Hematopoietic multipotent progenitor cell (in vitro differentiated cells): ENCODE data around the gene CX3CR1. TPM values are rescaled to one million over a fixed set of nuclear protein-coding genes. Genes with fewer than 3 reads are reported as not detected.
A peak's percentile ranks its signal among the peaks of the same experiment; 100 is the strongest.

Experiments
- DNase-seq, 3 donors: peaks; one replicate each; pipeline ENCODE4 v3.0.0-alpha.2; 2011 to 2015; ENCODE audit warnings: low read depth in 2 of 3, low spot score in 2 of 3
- total RNA-seq: library from RNA; depleted of rRNA; stranded (reverse); fragments of >200 nt; gene quantifications from one replicate; pipeline ENCODE4 v1.2.3, GENCODE V29; 2012

Gene CX3CR1
- total RNA-seq, 1 donor = 0.54 TPM

DNA sequence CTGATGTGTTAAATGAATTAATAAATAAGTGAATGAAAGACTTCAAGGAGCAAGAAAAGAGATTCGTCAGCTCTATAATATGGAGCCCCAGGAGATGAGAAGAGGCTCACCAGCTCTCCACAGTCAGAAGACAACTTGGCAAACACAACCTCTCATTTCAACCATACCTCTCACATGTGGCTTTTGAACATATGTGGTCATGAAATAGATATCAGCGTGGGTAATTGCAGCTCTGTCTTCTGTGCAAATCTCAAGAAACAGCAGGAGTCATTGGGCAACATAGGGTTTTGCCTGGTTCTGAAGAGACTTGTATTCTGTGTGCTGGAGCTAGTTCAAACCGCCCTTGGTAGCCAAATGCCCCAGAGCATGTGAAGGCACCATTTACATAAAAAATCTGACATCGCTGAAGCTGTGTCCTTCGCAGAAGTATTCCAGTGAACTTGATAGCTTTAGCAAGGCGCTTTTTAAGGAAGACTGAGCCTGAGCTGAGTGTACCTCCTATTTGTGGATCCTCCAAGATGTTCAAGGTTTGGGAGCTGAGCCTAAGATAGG is 8.4 kb downstream of the CX3CR1 start:
- DNase-seq = no peak

DNA sequence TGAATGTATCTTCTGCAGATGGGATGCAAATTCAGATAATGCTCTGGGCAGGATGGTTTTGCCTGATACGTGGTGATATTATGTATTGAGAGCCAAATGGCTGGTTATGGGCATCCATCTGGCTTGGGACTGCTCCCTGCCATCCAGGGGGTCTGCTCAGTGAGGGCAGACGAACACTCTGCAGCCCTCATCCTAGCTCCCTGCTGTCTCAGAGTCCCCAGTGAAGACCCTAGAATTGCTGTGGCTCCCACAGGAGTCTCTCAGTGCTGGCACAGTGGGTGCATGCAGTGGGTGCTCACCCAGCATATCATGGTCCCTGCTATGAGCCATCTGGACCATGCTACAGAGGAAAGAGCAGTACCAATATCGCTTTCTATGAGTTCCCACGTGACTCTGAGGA is 10.3 kb downstream of the CX3CR1 start:
- DNase-seq = no peak

DNA sequence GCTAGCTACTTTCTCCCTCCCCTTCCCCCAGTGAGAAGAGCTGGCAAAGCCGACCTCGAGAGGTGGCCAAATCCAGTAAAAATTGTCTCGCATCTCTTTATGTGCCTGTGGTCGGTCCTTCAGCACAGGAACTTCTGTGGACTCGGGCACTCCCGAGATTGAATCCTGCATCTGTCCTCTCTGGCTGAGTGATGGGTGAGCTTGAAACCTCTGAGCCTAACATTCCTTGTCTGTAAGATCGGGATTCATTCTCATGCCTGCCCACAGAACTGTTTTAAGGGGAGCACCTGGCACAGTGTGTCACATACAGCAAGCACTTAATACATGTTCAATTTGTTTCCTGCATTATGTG is 11.3 kb downstream of the CX3CR1 start:
- DNase-seq = no peak

DNA sequence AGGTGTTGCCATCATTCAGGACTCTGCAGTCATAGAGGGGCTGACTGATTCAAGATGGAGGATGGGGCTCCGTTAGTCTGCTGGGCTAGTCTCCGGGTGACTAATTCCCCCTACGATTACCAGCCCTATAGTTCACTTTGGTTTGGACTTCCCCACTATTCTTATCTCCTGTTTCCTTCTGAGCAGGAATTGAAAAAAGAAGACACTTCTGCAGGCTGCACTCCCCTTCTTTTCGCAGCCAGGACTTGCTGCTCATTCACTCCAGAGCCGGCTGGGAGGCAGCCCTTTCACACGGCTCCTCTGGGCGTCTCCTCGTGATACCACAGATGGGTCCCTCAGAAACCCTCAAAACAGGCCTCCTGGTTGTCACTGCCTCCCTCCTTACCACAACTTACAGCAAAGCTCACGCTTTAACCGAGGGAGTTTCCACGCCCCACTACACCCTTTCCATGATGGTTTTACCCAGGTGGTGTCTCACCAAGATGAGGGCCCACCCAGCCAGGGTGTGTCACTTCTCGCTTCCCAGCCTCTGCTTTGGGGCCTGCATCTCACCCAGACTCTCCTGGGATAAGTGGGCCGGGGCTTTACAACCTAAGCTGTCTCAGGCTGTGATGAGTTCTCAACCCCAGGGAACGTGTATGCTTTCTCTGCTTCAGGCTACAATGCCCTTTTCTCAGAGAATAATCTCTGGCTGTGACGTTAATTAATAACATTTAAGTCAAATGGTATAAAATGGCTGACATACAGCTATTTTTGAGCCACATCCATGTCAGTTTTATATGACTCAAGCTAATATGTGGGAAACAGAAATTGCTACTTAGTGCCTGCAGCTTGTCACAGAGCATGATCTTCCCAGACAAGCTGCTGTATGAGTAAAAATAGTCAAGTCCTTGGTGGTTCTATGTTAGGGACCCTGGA is 11.9 kb downstream of the CX3CR1 start:
- DNase-seq = peak in 1 of 3 donors; percentile 22

DNA sequence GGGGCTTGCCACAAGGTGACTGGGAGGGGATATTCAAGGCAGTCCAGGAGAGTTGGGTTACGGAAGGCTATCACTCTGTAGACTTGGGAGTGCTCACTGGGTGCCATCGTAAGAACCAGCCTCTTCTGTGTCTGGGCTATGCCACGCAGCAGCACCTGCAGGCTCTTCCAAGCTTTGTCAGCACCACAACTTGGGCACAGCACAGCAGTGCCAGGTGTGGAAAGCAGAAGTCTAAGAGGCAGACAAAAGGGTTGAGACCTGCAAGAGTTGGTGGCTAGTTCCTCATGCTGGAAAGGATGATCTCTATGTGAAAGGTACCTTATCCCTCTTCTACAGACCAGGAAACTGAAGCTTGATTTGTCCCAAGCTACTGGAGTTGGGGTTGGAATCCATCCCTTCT is 15.8 kb downstream of the CX3CR1 start:
- peak in 1 of 3 donors; percentile 52 for DNase-seq

DNA sequence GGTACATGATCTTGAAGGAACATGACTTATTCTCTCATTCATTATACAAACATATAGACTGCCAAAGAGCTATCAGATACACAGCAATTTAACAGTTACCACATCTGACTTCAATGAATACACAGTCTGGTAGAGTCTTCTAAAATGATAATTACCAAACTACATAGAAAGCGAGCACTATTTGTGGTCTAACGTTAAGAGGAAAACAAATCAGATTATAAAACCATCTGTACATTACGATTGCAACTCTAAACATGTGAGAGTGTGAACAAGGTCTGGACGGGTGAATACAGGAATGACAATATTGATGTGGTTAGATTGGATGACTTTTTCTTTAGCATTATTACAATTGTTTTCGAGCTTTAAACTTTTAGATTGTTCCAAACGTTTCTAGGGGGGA is 16.3 kb downstream of the CX3CR1 start:
- DNase-seq = no peak

DNA sequence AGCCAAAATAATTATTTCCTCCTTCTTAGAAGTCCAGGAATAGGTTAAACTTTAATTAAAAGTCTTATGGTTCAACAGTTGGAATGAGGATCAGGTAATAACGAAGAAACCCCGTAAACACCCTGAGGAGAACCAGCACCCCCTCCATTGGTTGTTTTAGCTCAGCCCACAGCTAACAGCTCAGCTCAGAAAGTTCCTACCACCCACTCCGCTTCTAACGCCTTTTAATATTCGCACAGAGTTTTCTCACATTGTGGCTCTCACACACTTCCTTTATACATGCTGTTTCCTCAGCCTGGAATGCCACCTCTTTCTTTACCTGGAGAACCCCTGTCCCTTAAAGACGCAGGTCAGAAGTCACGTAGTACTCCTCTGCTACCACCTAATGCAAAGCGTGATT is 17.0 kb downstream of the CX3CR1 start:
- DNase-seq = no peak

DNA sequence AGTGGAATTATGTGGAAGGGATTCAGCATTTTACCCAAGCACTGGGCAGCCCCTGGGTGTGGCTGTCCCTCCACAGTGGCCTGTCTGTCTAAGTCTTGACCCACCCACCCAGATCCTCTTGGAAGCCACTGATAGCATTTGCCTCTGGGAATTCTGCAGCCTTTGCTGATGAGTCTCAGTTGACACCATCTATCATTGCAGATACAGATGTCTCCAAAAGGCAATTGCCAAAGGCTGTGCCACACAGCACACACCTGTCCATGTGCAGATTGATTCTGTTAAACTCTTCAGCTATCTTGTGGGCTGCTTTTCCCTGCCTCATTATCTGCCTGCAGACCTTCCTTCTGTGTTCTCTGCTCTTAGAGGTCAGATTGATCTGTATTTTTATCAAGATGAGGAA is 18.1 kb downstream of the CX3CR1 start:
- DNase-seq = no peak

DNA sequence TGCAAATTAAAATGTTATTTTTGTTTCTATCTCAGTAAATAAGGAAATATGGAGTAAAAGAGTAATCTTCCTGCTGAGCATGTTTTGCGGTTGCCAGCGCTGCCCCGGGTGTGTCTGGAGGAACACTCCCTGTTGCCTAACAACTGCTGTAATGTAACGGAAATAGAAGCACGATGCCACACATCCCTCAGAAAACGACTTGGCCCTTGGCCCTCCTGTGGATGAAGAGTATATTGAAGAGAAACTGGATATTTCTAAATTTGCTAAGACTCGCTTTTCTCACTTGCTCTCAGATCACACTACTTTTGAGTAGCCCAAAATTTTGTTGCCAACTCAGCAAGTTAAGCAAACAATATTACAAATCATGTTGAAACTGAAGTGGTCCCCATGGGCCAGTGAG is 18.9 kb downstream of the CX3CR1 start:
- DNase-seq = peak; percentile 13 to 96 (median 94)

DNA sequence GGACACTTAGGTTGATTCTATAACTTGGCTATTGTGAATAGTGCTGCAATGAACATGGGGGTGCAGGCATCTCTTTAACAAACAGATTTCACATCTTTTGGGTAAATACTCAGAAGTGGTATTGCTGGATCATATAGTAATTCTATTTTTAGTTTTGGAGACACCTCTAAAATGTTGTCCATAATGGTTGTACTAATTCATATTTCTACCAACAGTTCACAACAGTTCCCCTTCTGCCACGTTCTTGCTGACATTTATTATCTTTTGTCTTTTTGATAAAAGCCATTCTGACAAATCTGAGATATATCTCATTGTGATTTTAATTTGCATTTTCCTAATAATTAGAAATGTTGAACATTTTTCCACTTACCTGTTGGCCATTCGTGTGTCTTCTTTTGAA is 19.5 kb downstream of the CX3CR1 start:
- no peak for DNase-seq

DNA sequence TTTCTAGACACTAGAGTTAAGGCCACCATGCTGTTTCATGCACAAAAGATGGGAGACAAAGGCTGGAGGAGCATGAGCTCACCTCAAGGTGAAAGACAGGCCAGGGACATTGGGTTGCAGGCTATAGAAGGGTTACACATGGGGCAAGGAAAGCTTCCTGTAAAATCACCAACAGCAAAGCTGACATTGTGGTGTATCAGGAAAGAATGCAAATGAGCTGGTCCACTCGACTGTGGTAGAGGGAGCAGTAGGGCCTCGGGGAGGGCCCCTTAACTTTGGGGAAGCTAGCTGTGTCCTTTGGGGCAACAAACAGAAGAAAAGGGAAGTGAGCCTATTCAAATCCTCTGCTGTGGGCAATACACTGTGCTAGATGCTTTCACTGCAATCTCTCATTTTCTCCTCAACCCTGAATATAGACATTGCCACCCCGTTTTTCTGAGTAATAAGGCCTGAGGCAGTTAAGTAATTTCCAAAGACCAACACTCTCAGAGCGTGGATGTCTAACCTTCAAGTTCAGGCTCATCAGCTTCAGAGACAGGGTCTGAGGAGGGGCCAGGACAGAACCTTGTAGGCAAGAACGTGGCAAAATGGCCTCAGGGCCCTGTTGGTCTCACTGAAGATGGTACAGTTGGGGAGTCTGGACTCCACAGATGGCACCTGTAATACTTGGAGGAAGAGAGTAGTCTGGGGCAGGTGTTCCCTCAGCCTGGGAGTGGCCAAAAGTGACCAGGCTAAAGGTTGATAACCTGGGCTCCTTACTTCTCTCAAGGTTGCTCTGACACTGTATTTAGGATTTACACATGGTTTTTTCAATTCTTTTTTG is 24.1 kb downstream of the CX3CR1 start:
- peak in 2 of 3 donors; percentile 51 to 76 for DNase-seq

DNA sequence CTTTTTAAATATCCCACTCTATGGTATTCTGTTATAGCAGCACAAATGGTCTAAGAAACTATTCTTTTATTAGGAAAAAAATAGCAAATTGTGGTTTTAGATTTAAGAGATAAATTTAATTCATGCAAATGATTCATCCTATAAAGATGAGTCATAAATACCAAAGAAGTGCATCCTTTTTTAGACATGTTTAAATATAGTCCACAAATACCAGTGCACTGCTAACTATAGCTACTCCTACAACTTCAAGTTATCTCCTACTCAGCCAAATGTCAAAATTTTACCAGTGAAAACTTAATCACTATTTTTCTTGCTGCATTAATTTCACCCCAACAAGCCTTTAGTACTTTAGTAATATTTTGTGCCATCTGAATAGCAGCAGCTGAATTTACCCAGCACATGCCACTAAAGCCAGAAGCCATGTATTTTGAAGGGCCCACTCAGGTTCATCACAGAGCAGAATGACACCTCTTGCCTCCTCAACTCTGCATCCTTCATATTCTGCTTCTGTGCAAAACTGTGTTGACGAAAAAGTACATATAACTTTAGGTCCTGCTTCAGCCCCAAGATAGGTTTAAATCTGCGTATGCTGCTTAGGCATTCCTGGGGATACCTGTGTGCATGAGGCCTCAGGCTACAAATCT is 24.9 kb downstream of the CX3CR1 start:
- DNase-seq = peak in 1 of 3 donors; percentile 29

DNA sequence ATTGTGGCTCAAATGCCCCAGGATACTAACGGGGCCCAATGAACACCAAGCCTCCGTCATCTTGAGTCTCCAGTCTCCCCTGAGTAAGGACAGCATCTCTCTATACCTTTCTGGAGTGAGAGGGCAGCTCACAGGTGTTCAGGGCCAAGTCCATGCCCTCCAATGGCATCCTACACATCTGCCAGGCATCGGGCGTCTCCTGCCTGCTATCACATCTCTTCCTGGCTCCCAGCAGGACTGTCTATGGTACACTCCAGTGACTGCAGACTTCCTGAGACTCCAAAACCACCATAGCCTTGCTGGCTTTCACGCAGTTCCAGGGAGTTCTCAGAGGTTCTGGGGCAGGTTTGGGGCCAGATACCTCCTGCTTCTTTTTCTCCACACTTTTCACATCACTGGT is 28.3 kb downstream of the CX3CR1 start:
- DNase-seq = no peak

DNA sequence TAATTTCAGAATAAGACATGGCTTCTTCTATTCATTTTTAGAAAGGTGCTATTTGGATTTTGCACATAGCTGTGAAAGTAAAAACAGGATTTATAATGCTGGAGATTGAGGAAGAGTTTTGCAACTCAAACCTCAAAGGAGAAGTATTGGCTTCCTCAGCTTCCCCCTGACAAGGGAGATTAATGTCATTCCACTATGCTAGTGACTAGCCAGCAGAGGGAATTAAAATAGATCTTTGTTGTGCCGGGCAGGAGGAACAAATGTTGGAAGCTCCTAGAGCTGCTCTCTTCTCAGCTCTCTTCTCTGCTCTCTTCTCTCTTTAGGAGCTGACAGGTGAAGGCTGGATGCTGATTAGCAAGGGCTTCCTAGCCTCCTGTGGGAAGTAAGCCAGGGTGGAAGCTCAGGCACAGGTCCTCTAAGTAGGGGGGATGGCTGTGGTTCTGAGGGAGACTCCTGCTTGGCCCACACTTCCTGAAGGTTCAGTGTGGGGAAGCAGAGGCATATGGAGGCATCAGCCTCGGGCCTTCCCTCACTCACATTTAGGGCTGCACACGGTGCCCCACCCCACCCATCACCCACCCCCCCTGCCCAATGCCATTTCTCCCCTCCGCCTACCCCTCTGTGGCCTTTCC is 29.6 kb downstream of the CX3CR1 start:
- DNase-seq = peak in 2 of 3 donors; percentile 57 to 83

DNA sequence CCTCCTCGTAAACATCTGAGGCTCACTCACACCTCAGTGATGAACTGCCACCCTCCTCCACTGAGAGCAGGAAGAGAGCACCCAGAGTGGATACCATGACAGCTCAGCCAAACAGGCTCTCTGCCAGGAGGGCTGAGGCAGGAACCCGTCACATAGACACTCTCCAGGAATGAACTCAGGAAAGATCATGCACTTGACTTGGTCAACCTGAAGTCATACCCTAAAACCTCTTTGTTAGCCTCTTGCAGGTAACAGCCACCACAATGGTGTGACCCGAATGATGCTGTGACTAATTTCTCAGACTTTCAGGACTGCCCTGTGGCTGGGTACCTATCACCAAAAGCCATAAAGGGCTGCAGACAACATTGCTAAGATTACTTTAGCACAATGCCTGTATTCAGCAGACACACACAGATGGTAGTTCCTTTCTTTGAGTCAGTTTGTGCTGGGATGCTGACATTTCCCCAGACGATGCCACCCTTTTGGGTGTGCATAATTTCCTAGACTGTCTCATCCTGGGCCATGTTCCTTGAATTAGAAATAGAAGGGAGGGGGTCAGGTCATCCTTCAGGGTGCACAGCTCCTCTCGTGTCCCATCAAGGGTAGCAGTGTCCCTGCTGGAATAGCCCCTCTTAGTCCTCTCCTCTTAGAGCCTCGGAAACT is 30.3 kb downstream of the CX3CR1 start:
- no peak for DNase-seq

DNA sequence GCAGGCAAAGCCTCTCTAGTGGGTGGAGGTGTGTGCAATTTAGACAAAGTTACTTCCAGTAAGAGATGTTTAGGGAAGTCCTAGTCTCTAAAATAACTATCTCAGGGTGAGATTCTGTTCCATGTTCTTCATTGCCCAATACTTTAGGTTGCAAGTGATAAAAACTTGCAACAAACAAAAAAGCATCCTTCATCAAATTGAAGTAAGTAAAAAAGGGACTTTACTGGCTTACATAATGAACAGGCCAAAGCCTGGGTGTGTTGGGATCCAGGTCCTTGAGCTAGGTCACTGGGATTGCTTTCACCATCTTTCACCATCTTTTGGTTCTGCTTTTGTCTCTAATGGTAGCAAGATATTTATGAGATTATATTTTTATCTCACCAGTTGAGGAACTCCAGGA is 38.3 kb downstream of the CX3CR1 start:
- DNase-seq = no peak

DNA sequence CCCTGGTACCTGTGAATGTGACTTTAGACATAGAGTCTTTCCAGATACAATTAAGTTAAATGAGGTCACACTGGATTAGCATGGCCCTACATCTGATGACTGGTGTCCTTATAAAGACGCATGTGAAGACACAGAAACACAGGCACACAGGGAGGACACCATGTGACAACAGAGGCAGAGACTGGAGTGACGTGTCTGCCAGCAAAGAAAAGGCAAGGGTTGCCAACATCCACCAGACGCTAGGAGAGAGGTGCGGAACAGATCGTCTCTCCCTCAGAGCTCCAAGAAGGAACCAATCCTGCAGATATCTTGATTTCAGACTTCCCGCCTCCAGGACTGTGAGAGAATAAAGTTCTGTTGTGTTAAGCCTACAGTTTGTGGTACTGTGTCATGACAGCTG is 42.8 kb downstream of the CX3CR1 start:
- DNase-seq = no peak

DNA sequence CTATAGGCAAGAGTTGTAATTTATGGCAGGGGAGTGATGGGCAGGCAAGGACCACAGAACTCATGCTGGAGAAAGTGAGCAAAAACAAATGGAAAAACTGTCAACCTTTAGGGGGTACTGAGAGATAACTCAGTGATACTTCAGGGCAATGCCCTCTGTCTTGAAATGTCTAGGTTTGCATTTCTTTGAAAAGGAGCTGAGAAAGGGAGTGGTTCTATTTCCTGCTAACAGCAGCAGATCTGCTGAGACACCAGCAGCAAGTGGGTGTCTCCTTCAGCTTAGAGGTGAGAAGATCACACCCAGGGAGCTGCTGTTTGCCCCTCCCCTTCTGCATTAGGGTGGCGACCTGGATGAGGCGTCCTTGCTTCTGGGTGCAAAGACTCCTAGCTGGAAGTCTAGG is 45.2 kb downstream of the CX3CR1 start:
- no peak for DNase-seq

DNA sequence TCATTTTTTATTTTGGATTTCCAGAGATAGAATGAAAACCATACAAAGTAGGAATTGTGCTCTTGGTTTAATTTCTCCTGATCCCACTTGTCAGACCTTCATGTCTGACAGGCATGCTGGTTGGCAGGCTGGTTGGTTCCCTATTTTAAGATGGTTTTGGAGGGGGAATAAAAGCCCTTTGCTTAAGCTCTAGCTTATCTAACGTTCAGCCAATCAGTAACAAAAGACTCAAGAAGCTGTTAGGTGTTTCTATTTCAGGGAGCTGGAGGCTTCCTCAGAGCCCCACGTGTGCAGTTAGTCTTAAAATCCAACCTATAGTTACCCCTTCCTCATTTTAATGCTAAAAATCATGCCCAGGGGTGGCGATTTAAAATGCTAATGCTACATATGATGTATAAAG is 47.0 kb downstream of the CX3CR1 start:
- DNase-seq = peak in 1 of 3 donors; percentile 27

DNA sequence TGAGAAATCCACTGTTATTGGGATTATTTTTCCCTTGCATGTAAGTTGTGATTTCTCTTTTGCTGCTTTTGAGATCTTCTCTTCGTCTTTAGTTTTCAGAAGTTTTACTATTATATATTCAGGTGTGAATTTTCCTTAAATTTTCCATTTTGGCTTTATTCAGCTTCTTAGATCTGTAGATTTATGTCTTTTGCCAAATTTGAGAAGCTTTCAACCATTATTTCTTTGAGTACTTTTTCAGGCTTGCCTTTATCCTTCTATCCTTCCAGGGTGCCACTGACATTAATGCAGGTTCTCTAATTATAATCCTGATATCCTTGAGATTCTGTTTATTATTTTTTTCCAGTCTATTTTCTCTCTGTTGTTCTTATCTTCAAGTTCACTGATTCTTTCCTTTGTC is 49.4 kb downstream of the CX3CR1 start:
- no peak for DNase-seq
